Cardiac muscle cell (in vitro differentiated cells and primary cell): Measurements from ENCODE around the gene PRRT1B. TPM values are rescaled to one million over a fixed set of nuclear protein-coding genes. Genes with fewer than 3 reads are reported as not detected.
A peak's percentile ranks its signal among the peaks of the same experiment; 100 is the strongest.

Experiments used
- DNase-seq, 2 donors: peaks; one replicate each; pipeline versions ENCODE4 v3.0.0 to v3.0.0-alpha.2; 2010 to 2017; ENCODE audit warnings: low read depth in 1 of 2, low spot score in 1 of 2
- H3K27ac ChIP-seq: fragments of 200-600 bp; sonication (generic); 2 replicates; pipeline ENCODE4 v1.5.1; 2016
- H3K27me3 ChIP-seq: fragments of 200-600 bp; sonication (generic); 2 replicates; pipeline ENCODE4 v1.6.0; 2016; ENCODE audit warnings: control low read depth
- H3K36me3 ChIP-seq: fragments of 200-600 bp; sonication (generic); 2 replicates; pipeline ENCODE4 v1.5.1; 2016; ENCODE audit warnings: control low read depth
- H3K4me1 ChIP-seq: fragments of 200-600 bp; sonication (generic); 2 replicates; pipeline ENCODE4 v1.8.1; 2017; ENCODE audit warnings: low read depth, mild to moderate bottlenecking, mixed run types
- H3K4me3 ChIP-seq: fragments of 200-600 bp; sonication (generic); 2 replicates; pipeline ENCODE4 v1.5.1; 2016; ENCODE audit warnings: mild to moderate bottlenecking
- H3K9me3 ChIP-seq: fragments of 200-600 bp; sonication (generic); 2 replicates; pipeline ENCODE4 v1.5.1; 2017; ENCODE audit warnings: low read depth, mild to moderate bottlenecking, control low read depth
- polyA plus RNA-seq: library from polyadenylated mRNA; unstranded; fragments of >200 nt; fragmentation: Nextera tagmentation; extraction: Ambion mirVana; gene quantifications from 2 replicates; pipeline ENCODE4 v1.2.1, GENCODE V29; 2016
- total RNA-seq: library from RNA; depleted of rRNA; stranded (reverse); fragments of >200 nt; gene quantifications from 2 replicates; pipeline ENCODE4 v1.2.3, GENCODE V29; 2016
- TF ChIP-seq, protein P1 (sequence below): IDR thresholded peaks from 2 replicates; pipeline ENCODE4 v1.5.1; 2012; ENCODE audit warnings: low read depth, mild to moderate bottlenecking, low read length

PRRT1B gene
- total and polyA plus RNA-seq, 2 experiments from 2014 or later: not detected

DNA sequence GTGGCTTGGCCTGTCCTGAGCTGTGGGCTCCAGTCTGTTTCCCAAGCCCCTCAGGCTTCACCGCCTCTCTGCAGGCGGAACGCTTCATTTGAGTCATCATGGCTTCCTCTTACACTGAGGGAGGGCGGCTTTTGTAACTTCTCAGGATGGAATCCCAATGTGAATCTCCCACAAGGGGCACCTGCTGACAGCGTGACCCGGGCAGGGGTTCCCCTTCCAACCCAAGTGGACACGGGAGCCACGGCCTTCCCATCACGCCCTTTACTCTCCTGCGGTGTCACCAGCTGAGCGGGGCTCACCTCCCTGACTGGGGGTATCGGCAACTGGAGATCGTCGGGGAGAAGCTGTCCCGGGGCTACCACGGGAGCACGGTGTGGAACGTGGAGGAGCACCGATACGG lies 26.8 kb upstream of the PRRT1B start:
- DNase-seq: no peak
- Histone ChIP-seq H3K27me3 (no peaks in the 10 kb centered on the region), H3K9me3 (no peaks in the 10 kb centered on the region), H3K36me3 (peaks cover 52% of the 10 kb centered on the region), H3K4me1 (peaks cover 8% of the 10 kb centered on the region), H3K4me3 (no peak overlapping the region), H3K27ac (peak overlapping the region; percentile 82)
- TF ChIP-seq, protein P1, sequence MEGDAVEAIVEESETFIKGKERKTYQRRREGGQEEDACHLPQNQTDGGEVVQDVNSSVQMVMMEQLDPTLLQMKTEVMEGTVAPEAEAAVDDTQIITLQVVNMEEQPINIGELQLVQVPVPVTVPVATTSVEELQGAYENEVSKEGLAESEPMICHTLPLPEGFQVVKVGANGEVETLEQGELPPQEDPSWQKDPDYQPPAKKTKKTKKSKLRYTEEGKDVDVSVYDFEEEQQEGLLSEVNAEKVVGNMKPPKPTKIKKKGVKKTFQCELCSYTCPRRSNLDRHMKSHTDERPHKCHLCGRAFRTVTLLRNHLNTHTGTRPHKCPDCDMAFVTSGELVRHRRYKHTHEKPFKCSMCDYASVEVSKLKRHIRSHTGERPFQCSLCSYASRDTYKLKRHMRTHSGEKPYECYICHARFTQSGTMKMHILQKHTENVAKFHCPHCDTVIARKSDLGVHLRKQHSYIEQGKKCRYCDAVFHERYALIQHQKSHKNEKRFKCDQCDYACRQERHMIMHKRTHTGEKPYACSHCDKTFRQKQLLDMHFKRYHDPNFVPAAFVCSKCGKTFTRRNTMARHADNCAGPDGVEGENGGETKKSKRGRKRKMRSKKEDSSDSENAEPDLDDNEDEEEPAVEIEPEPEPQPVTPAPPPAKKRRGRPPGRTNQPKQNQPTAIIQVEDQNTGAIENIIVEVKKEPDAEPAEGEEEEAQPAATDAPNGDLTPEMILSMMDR: no peak

DNA sequence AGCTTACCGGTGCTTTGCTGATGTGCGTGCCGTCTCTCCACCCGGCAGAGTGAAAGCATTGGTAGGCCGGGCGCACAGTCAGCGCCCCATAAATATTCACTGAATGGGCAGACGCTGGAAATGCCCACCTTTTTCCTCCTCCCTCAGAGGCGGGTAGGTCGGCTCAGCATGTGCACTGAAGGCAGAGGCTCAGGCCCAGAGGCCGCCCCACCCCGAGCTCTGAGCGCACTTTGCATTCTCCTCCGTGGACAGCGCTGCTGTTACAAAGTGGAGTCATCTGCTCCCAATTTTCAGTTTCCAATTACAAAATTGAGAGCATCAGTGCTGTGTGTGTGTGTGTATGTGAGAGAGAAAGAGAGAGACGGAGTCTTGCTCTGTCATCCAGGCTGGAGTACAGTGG lies 24.8 kb upstream of the PRRT1B start:
- DNase-seq: no peak
- TF ChIP-seq, protein P1: no peak

DNA sequence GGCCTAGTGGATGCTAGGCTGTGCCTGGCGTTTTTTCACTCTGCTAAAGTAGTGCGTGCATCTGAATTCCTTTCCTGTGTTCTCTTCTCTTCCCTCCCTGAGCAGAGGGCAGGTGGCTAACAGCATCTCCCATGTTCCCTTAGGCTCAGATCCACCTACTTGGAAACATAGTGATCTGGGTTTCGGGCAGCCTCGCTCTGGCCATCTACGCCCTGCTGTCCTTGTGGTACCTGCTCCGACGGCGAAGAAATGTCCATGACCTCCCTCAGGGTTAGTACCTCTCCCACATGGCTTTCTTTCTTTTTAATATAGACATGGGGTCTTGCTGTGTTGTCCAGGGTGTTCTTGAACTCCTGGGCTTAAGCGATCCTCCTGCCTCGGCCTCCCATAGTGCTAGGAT lies 24.1 kb upstream of the PRRT1B start:
- Histone ChIP-seq H3K4me1 (peaks cover 8% of the 10 kb centered on the region), H3K9me3 (no peaks in the 10 kb centered on the region), H3K4me3 (no peak overlapping the region), H3K36me3 (peaks cover 53% of the 10 kb centered on the region), H3K27ac (no peak overlapping the region), H3K27me3 (no peaks in the 10 kb centered on the region)
- TF ChIP-seq, protein P1: no peak
- DNase-seq: no peak

More for the DNA sequence above, 24.8 kb upstream of the PRRT1B start:
- Histone ChIP-seq H3K4me3 (no peak overlapping the region), H3K4me1 (peaks cover 8% of the 10 kb centered on the region), H3K27ac (no peak overlapping the region), H3K27me3 (no peaks in the 10 kb centered on the region), H3K36me3 (peaks cover 51% of the 10 kb centered on the region), H3K9me3 (no peaks in the 10 kb centered on the region)

DNA sequence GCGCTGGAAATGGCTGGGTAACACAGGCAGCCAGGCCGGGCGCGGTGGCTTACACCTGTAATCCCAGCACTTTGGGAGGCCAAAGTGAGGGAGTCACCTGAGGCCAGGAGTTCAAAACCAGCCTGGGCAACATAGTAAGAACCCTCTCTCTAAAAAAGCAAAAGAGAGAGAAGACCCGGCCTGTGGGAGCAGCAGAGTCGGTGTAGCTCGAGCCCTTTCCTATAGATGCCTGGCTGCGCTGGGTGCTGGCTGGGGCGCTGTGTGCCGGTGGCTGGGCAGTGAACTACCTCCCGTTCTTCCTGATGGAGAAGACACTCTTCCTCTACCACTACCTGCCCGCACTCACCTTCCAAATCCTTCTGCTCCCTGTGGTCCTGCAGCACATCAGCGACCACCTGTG lies 23.5 kb upstream of the PRRT1B start:
- Histone ChIP-seq H3K9me3 (no peaks in the 10 kb centered on the region), H3K4me3 (no peak overlapping the region), H3K27me3 (no peaks in the 10 kb centered on the region), H3K4me1 (peaks cover 8% of the 10 kb centered on the region), H3K27ac (no peak overlapping the region), H3K36me3 (peaks cover 47% of the 10 kb centered on the region)
- no peak for DNase-seq
- TF ChIP-seq, protein P1: no peak

DNA sequence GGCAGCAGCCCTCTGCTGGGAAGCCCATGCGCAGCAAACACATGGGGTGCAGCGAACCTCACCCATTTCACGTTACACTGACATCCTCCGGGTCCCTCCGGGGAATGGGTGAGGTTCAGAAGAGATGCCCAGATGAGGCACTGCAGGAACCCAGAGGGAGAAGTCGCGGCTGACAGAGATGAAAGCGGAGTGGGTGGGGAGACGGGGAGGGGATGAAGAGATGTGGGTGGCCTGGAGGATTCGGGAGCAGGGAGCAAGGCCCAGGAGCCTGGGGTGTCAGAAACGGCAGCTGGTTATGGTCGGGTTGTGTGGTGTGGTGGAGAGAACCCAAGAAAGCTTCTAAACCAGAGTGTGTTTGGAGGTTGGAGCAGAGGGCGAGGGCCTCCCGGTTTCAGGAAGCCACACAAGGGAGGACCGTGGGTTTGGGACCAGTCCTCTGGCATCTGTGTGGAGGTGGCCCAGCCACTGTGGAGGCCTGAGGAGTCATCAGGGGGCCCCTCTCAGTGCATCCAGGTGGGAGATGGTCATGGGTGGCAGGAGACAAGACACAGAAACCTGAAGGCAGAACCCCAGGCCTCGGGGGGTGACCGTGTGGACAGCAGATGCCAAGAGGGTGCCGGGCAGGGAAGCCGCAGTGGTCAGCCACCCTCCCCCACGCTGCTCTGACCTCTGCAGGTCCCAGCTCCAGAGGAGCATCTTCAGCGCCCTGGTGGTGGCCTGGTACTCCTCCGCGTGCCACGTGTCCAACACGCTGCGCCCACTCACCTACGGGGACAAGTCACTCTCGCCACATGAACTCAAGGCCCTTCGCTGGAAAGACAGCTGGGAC lies 22.9 kb upstream of the PRRT1B start:
- no peak for DNase-seq
- Histone ChIP-seq H3K27me3 (no peaks in the 10 kb centered on the region), H3K4me3 (no peak overlapping the region), H3K4me1 (peaks cover 8% of the 10 kb centered on the region), H3K36me3 (peaks cover 47% of the 10 kb centered on the region), H3K27ac (no peak overlapping the region), H3K9me3 (no peaks in the 10 kb centered on the region)
- TF ChIP-seq, protein P1: no peak
